ENCODE measurements around the gene ZCWPW1. TPM values are rescaled to one million over a fixed set of nuclear protein-coding genes. Genes with fewer than 3 reads are reported as not detected.

Gene ZCWPW1
- total RNA-seq, 2 experiments from 2014 or later, result 4.1 to 10.8 TPM

GRCh38 chr7:100425347-100425746, 3.2 kb downstream of the ZCWPW1 start:
- Histone ChIP-seq H3K27ac (ENCODE audit: low read depth, low read length, poor library complexity, severe bottlenecking) (no peak overlapping the region), H3K9me2 (ENCODE audit: insufficient read depth, low read length) (no peaks in the 10 kb centered on the region), H3K4me2 (ENCODE audit: low read length) (no peak overlapping the region), H2AFZ (ENCODE audit: low read length) (no peak overlapping the region), H4K20me1 (ENCODE audit: insufficient read depth, low read length) (no peaks in the 10 kb centered on the region), H3K79me2 (ENCODE audit: insufficient read depth, low read depth, low read length) (peaks cover 6% of the 10 kb centered on the region; the same call in 1 of the 2 replicates), H3K36me3 (ENCODE audit: insufficient read depth, low read length) (peaks cover 2% of the 10 kb centered on the region; the same call in 1 of the 2 replicates), H3K4me1 (ENCODE audit: insufficient read depth, low read length, poor library complexity, severe bottlenecking) (peaks cover 12% of the 10 kb centered on the region), H3K9me3 (ENCODE audit: low read length) (no peaks in the 10 kb centered on the region), H3K4me3 (ENCODE audit: low read depth, low read length, poor library complexity, severe bottlenecking) (no peak overlapping the region)
- BruUV-seq (replicated peaks), result no TSS peak
- no peak for TF ChIP-seq CTCF (conservative IDR thresholded peaks at IDR 0.05; ENCODE audit: low read length)
- TF ChIP-seq EZH2phosphoT487 (IDR thresholded peaks at IDR 0.05; ENCODE audit: borderline replicate concordance, low read depth, low read length), result no peak
- intact Hi-C loops (cut with micrococcal nuclease; ENCODE audit: unreplicated experiment), result no loop called here
- no peak for DNase-seq (ENCODE audit: low spot score)
- CTCF ChIA-PET (ENCODE audit: unreplicated experiment), result no interaction called here
- POLR2A ChIA-PET, result interaction anchor here (0.6 kb wide), 2 partner anchors 31 to 223 kb away, joined by 3 to 4 read pairs; no protein-coding TSS in a partner anchor

- Histone ChIP-seq H3K4me3 (ENCODE audit: low read depth, low read length, poor library complexity, severe bottlenecking) (no peak overlapping the region), H4K20me1 (ENCODE audit: insufficient read depth, low read length) (no peaks in the 10 kb centered on the region), H3K9me2 (ENCODE audit: insufficient read depth, low read length) (no peaks in the 10 kb centered on the region), H3K4me1 (ENCODE audit: insufficient read depth, low read length, poor library complexity, severe bottlenecking) (peaks cover 17% of the 10 kb centered on the region), H3K79me2 (ENCODE audit: insufficient read depth, low read depth, low read length) (no peaks in the 10 kb centered on the region), H3K36me3 (ENCODE audit: insufficient read depth, low read length) (no peaks in the 10 kb centered on the region), H2AFZ (ENCODE audit: low read length) (no peak overlapping the region), H3K27ac (ENCODE audit: low read depth, low read length, poor library complexity, severe bottlenecking) (no peak overlapping the region), H3K9me3 (ENCODE audit: low read length) (no peaks in the 10 kb centered on the region), H3K4me2 (ENCODE audit: low read length) (no peak overlapping the region)
- no TSS peak for BruUV-seq (replicated peaks)
- intact Hi-C loops (cut with micrococcal nuclease; ENCODE audit: unreplicated experiment), result no loop called here
- no peak for DNase-seq (ENCODE audit: low spot score)
- no peak for TF ChIP-seq CTCF (conservative IDR thresholded peaks at IDR 0.05; ENCODE audit: low read length)
- no peak for TF ChIP-seq EZH2phosphoT487 (IDR thresholded peaks at IDR 0.05; ENCODE audit: borderline replicate concordance, low read depth, low read length)
- CTCF ChIA-PET (ENCODE audit: unreplicated experiment), result interaction anchor here (1.3 kb wide), 1 partner anchor 16 kb away, joined by 3 read pairs; no protein-coding TSS in a partner anchor
- POLR2A ChIA-PET, result interaction anchor here (0.7 to 1.3 kb wide), 3 partner anchors 27 to 163 kb away, joined by 3 to 4 read pairs (median 3); partner anchors contain the start of gene FBXO24
Measured at GRCh38 chr7:100423315-100423714, 5.2 kb downstream of the ZCWPW1 start.

- ChIA-PET CTCF (ENCODE audit: unreplicated experiment) (interaction anchor here (0.6 kb wide), 1 partner anchor 75 kb away, joined by 3 read pairs; no protein-coding TSS in a partner anchor), POLR2A (interaction anchor here (0.5 to 2.3 kb wide), 4 partner anchors 8 to 285 kb away, joined by 3 to 7 read pairs (median 3); partner anchors contain the start of gene ZCWPW1)
- TF ChIP-seq EZH2phosphoT487 (IDR thresholded peaks at IDR 0.05; ENCODE audit: borderline replicate concordance, low read depth, low read length) (no peak), CTCF (conservative IDR thresholded peaks at IDR 0.05; ENCODE audit: low read length) (no peak)
- no peaks in the 10 kb centered on the region for H3K9me3 ChIP-seq (ENCODE audit: low read length)
- DNase-seq (ENCODE audit: low spot score), result no peak
- no peaks in the 10 kb centered on the region for H3K79me2 ChIP-seq (ENCODE audit: insufficient read depth, low read depth, low read length)
- no peaks in the 10 kb centered on the region for H4K20me1 ChIP-seq (ENCODE audit: insufficient read depth, low read length)
- H2AFZ ChIP-seq (ENCODE audit: low read length), result no peak overlapping the region
- H3K27ac ChIP-seq (ENCODE audit: low read depth, low read length, poor library complexity, severe bottlenecking), result no peak overlapping the region
- H3K4me2 ChIP-seq (ENCODE audit: low read length), result no peak overlapping the region
- H3K4me1 ChIP-seq (ENCODE audit: insufficient read depth, low read length, poor library complexity, severe bottlenecking), result peaks cover 11% of the 10 kb centered on the region
- no peaks in the 10 kb centered on the region for H3K9me2 ChIP-seq (ENCODE audit: insufficient read depth, low read length)
- no TSS peak for BruUV-seq (replicated peaks)
- intact Hi-C loops (cut with micrococcal nuclease; ENCODE audit: unreplicated experiment), result no loop called here
- no peaks in the 10 kb centered on the region for H3K36me3 ChIP-seq (ENCODE audit: insufficient read depth, low read length)
- no peak overlapping the region for H3K4me3 ChIP-seq (ENCODE audit: low read depth, low read length, poor library complexity, severe bottlenecking)
Measured at GRCh38 chr7:100419660-100420226, 8.8 kb downstream of the ZCWPW1 start.
